Inflammatory macrophage treated with lipopolysaccharide for 4 hours (primary cell): Measurements from ENCODE around the gene ARHGAP12.
"Not testable (repeated sequence)": the region's sequence is repeated elsewhere in the genome, so short reads cannot be mapped to it uniquely, and the experiment has no call there.

Experiments
- DNase-seq: peaks from one replicate; pipeline ENCODE4 v3.0.0-alpha.2; 2020

Gene ARHGAP12, protein sequence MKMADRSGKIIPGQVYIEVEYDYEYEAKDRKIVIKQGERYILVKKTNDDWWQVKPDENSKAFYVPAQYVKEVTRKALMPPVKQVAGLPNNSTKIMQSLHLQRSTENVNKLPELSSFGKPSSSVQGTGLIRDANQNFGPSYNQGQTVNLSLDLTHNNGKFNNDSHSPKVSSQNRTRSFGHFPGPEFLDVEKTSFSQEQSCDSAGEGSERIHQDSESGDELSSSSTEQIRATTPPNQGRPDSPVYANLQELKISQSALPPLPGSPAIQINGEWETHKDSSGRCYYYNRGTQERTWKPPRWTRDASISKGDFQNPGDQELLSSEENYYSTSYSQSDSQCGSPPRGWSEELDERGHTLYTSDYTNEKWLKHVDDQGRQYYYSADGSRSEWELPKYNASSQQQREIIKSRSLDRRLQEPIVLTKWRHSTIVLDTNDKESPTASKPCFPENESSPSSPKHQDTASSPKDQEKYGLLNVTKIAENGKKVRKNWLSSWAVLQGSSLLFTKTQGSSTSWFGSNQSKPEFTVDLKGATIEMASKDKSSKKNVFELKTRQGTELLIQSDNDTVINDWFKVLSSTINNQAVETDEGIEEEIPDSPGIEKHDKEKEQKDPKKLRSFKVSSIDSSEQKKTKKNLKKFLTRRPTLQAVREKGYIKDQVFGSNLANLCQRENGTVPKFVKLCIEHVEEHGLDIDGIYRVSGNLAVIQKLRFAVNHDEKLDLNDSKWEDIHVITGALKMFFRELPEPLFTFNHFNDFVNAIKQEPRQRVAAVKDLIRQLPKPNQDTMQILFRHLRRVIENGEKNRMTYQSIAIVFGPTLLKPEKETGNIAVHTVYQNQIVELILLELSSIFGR

DNA sequence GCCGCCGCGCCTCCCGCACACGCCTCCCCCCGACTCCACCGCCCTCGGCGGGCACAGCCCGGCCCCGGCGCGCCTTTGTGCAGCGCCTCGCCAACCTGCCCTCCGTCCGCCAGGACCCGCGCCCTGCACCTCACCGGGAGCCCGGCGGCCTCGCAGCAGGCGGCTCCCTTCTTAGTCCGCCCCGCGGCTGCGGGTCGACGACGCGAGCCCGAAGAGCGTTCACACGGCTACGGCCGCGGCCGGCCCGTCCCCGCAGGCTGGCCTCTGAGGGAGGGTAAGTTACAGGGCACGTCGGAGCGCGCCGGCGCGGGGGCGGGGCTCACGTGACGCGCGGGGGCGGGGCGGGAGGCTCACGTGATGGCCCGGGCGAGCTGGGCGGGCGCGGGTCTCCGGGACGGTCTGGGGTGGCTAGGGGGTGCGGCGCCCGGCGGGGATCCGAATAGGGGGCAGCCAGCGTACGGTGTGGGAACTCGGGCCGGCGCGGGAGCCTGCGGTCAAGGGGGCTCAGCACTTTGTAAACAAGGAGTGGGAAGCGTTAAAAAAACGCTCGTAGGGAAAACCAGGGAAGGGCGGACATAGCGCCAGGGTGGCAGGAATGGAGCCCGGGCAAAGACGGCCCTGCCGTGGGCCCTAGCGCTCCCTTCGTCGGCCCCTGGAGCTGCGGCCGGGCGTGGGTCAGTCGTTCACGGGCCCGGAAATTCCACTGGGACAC, at the start of gene ARHGAP12:
Gene ARHGAP12, minus strand, starts transcription at position 283 of the 712 bp plus-strand sequence. CDS start 19,976 bp downstream, outside the sequence.
- DNase-seq, result peak; percentile 82

DNA sequence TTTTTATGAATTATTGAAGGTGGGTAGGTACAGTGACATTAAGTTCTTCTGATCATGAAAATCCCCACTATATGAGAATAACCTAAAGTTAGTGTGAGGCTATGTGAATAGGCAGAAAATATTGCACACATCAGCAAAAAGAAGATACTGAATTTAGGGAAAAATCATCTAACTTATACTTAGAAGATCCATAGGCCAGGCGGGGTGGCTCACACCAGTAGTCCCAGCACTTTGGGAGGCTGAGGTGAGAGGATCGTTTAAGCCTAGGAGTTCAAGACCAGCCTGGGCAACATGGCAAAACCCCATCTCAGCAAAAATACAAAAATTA, 49.5 kb upstream of the ARHGAP12 start:
- no peak for DNase-seq

DNA sequence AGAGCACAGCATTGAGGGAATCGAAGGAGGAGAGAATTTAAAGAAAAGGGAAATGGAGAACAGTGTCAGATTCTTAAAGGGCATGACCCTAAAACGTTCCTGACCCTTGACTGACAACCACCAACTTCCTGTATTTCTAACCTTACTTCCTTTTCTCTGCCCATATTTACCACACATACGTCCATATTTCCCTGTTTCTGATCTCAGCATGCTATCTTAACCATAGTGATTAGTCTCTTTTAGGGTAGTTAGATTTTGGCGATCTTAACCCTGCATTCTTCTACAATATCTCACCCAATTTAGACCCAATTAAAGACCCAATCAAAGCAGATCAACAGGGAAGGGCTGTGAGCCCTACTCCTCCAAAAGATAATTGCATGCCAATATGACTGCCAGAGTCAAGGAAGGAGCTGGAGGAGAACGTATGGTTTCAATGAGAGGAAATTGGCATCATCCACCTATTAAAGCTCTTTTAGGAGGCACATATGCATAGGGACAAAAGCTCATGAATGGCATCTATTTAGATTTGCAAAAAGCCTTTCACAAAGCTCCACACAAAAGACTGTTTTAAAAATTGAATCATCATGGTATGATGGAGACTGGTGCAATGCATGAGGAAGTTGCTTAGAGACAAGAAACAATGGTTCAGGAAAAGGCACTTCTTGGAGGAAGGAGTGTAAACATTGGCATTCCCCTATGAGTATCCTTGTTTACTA, 49.0 kb upstream of the ARHGAP12 start:
- DNase-seq, result peak; percentile 87

DNA sequence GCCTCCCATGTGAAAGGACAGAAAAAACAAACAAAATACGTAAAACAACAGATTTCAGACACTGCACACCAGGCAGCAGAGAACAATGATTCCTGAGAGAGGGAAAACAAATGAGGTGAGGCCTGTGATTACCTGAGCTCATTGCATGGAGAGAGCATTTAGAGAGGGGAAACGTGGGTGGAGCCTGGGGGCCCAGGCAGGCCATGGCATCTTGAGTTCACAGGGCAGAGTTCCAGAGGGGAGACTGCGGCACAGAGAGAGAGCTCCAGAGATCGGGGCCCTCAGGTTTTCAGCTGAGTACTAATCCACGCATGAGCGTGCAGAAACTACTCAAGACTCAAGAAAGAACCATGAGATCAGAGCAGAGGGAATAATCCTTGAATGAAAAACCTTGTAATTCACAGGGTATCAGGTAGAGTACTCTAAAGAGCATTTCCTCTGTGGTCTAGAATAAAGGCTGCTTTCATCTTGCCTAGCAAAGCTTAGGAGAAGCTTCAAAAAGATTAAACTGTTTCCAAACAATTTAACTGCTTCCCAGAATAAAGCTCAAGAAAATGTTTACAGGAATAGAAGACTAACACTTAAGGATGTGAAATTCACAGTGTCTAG, 46.6 kb upstream of the ARHGAP12 start:
- DNase-seq, result no peak

DNA sequence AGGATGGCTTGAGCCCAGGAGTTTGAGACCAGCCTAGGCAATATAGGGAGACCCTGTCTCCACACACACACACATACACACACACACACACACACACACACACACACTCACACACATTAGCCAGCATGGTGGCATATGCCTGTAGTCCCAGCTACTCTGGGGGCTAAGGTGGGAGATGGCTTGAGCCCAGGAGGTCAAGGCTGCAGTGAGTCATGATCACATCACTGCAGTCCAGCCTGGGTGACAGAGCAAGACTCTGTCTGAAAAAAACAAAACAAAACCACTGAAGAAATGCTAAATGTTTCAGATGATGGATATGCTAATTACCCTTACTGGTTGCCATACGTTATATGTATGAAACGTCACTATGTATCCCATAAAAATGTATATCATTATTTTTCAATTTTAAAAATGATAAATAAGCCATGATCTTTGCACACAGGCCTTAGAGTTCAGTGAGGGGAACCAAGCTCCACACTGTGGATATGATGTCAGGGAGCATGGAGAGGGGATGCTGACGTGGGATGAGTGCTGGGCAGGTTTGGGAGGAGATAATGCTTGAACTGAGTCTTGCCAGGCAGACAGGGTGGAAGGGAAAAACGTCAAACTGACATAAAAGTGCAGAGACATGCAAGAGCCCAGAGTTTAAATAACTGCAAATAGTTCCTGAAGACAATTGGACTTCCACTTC, 45.9 kb upstream of the ARHGAP12 start:
- peak; percentile 37 for DNase-seq

DNA sequence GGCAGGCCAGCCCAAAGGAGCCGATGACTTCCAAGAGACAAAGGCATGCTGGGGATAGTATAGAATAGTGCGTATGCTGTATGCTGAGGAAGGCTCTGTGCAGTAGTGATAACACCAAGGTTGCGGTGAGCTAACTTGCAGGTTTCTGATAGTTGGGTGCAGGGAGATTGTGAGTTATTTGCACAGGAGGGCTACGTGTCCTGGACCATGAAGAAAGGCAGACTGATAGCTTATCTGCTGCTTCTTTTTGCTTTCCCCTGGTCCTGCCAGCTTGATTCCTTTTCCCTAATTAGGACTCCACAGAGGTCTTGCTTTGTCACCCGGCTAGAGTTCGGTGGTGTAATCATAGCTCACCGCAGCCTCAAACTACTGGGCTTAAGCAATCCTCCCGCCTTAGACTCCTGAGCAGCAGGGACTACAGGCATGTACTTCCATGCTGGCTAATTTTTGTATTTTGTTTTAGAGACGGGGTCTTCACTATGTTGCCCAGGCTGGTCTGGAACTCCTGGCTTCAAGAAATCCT, 43.9 kb upstream of the ARHGAP12 start:
- DNase-seq, result peak; percentile 69

DNA sequence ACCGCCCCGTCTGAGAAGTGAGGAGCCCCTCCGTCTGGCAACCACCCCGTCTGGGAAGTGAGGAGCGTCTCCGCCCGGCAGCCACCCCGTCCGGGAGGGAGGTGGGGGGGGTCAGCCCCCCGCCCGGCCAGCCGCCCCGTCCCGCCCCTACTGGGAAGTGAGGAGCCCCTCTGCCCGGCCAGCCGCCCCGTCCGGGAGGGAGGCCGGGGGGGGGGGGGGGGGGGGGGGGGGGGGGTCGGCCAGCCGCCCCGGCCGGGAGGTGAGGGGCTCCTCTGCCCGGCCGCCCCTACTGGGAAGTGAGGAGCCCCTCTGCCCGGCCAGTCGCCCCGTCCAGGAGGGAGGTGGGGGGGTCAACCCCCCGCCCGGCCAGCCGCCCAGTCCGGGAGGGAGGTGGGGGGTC, 41.2 kb upstream of the ARHGAP12 start:
- not testable (repeated sequence) for DNase-seq

DNA sequence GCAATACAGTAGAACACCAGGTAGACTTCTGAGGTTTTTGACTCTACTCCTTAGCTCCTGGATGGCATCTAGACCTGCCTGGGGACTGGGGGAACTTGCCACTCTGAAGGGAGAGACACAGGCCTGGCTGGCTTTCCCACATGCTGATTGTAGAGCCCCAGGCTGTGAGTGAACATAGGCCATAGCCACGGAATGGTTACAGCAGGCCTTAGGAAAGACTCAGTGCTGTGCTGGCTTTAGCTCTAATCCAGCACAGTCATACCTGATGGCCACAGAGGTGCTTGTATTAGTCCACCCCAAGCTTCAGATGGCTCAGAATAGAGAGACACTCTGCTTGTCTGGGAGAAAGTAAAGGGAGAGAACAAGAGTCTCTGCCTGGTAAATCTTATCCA, 35.0 kb upstream of the ARHGAP12 start:
- no peak for DNase-seq

DNA sequence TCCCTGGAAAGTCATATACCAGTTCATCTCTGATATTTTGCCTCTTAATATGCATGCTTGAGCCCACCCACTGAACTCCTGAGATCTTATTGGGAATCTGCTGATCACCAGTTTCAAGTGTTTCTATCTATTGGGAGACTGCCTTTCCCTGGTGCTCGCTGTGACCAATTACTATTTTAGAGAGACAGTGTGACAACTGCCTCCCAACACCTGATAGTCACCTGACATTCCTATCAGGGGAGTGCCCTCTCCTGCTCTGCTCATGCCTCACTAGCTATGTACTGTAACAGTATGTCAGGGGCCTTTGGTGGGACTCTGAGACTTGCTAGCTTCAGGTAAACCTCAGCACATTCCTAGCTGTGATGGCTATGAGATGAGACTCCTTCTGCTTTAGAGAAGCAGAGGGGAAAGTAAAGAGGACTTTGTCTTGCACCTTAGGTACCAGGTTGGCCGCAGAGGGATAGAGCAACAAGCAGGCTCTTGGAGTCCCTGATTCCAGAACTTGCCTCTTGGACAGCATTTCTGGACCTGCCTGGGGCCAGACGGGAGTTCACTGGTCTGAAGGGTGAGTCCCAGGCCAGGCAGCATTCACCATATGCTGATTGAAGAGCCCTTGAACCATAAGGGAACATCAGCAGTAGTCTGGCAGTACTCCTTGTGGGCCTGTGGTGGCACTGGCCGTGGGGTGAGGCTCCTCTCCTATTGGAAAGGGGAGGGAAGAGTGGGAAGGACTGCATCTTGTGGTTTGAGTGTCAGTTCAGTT, 34.4 kb upstream of the ARHGAP12 start:
- no peak for DNase-seq

DNA sequence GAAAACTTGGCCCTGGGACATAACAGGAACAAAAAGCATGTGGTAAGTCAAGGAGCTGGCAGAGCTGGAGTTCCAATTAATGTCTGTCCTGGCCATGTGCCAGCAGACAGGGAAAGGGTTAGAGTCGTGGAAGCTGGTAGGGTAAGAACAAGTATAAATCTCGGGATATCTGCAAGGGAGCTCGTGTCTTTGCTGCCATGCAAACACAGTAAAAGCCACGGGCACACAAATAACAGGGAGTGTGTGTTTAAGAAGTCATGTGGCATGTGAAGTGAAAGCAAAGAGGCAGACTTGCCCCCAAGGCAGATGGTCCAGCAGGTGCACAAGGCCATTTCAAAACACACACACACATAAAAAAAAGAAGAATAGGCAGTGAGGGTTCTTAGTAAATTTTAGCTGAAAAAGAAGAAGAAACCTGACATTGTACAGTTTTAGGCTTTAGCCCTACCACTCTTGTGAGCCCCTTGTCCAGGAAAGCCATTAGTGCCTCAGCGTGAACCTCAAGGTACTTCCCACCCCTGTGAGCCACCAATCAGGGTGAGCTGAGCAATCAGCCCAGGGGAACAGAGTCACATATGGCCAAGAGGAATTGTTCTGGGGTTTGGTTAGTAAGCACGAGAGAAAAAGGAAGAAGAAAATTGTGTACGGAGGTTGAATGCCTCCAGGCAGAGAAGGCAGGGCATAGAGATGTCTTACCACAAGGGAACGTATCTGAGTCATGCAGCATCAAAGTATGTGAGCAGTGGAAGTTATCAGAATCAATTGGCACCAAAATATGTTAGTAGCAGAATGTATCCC, 32.8 kb upstream of the ARHGAP12 start:
- peak; percentile 84 for DNase-seq

DNA sequence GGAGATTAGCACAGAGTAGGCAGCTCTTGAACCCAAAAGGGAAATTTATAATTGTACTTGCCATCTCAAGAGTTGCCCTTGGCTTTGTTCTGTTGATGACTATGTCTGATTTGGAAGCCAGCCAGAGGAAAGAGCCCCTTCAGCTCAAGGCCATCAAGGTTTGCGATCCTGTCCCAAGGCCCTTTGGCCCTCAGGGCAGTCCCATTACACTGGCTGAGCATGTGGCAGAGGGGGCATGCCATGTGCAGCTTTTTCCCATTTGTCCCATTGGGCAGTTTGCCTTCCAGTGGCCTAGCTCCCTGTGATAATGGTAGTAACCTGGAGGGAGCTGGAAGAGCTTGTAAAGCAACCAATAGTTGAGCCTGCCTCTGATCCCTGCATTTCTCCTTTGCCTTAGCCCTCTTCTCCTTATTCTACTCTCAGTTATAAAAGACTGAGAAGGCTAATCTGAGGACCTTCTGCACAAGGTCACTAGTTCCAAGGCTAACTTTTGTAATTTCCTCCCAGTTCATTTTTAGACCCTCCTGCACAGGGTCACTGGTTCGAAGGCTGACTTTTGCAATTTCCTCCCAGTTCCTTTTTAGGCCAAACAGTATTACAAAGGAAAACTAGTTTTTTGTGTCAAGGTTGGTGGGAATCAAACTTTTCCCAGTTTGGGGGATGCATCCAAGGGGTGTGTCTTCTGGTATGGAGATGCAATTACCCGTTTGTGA, 31.0 kb upstream of the ARHGAP12 start:
- peak; percentile 44 for DNase-seq

DNA sequence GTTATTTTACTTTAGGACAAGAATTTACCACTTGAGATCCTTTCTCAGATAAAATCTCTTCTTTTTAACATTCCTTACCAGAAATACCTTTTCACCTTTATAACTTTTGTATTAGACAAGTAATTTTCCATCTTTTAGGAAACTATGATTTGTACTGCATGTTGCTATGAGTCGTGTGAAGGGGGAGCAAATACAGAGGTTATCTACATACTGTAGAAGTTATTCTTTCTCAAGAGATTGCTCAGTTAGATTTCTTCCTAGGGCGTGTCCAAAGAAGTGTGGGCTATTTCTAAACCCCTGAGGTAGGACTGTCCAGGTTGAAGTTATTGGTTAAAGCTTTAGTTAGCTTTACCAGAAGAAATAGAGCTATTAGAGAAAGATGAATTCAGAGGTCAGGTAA, 30.2 kb upstream of the ARHGAP12 start:
- no peak for DNase-seq

DNA sequence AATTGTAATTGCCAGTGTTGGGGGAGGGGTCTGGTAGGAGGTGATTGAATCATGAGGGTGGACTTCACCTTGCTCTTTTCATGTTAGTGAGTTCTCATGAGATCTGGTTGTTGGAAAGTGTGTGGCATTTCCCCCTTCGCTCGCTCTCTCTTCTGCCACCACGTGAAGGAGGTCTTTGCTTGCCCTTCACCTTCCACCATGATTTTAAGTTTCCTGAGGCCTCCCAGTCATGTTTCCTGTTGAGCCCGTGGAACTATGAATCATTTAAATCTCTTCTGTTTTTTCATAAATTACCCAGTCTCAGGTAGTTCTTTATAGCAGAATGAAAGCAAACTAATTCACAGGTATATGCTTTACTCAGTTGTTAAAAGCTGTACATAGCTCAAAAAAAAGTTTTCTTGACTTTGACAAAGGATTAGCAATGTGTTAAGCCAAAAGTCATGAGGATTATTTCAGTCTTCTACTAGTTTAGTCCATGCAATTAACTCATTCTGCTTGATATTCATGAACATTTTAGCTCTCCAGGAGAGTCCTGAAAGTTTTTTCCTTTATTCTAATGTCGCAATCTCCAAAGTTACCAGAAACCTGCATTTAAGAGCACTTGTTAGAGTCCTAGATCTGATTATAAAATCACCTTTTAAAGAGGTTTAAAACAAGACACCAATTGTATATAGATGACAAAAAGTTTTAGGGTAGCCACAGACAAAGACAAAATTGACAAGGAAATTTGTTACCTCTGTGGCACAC, 27.7 kb upstream of the ARHGAP12 start:
- no peak for DNase-seq

DNA sequence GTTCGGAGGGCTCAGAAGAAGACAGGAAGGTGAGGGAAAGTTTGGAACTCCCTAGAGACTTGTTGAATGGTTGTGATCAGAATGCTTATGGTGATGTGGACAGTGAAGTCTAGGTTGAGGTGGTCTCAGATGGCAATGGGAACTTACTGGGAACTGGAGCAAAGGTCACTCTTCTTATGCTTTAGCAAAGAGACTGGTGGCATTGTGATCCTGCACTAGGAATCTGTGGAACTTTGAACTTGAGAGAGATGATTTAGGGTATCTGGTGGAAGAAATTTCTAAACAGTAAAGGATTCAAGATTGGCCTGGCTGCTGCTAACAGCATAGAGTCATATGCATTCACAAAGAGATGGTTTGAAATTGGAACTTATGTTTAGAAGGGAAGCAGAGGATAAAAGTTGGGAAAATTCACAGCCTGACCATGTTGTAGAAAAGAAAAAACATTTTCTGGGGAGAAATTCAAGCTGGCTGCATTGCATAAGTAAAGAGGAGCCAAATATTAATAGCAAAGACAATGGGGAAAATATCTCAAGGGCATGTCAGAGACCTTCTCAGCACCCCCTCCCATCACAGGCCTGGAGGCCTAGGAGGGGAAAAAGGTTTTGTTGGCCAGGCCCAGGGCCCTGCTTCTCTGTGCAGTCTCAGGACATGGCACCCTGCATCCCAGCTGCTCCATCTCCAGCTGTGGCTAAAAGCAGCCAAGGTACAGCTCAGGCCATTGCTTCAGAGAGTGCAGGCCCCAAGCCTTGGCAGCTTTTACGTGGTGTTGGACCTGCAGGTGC, 26.0 kb upstream of the ARHGAP12 start:
- DNase-seq, result no peak

DNA sequence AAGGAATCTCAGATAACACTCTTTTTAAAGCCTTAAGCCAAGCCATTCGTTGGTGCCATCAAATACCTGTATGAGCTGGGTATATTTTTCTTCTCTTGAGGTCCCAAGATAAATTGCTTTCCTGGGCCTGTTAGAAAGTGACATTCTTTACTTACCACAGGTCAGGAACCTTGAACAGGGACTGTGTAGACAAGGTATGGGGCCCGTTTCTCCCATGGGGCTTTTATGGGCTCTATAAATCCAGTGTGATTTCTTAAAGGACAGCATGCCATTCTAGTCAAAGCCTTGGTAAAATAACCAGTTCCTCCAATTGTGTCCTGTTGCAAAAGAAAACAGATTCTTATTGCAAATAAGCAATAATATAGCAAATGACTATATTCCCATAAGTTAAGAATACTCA, 24.8 kb upstream of the ARHGAP12 start:
- no peak for DNase-seq

DNA sequence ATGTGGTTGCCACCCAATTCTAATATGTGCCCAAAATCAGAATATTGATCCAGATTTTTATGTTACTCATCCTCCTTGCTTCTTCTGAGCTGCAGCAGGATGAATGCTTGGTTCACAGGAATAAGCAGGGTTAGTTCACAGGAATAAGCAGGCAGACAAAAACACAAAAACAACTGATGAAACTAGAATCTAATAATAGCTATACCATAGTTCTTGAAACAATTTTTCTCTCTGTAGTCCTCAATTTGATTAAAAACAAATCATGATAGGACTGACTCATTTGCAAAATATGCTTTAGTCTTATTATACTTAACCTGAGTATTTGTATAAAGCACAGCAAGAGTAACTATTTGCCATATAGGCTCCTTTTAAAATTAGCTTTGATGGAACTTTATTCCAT, 24.4 kb upstream of the ARHGAP12 start:
- DNase-seq, result no peak

DNA sequence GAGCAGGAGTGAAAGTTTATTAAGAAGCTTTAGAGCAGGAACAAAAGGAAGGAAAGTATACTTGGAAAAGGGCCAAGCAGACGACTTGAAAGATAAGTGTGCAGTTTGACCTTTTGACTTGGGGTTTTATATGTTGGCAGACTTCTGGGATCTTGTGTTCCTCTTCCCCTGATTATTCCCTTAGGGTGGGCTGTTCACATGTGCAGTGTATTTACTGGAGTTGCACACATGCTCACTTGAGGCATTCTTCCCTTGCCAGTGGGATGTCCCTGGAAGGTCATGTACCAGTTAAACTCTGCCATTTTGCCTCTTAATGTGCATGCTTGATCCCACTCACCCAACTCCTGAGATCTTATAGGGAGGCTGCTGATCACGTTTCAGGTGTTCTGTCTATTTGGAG, 23.4 kb upstream of the ARHGAP12 start:
- no peak for DNase-seq

DNA sequence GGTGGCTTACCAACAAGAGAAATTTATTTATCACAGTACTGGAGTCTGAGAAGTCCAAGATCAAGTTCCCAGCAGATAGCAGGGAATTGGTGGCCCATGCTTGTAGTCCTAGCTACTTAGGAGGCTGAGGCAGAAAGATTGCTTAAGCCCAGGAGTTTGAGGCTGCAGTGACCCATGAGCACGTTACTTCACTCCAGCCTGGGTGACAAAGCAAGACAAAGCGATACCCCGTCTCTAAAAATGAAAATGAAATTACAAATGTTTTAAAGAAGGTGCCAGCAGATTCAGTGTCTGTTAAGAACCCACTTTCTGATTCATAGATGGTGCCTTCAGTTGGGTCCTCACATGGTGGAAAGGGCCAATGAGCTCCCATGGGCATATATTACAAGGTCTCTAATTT, 20.6 kb upstream of the ARHGAP12 start:
- DNase-seq, result peak; percentile 95
